ENCODE results near the gene NINL.

- TF ChIP-seq, protein P1, sequence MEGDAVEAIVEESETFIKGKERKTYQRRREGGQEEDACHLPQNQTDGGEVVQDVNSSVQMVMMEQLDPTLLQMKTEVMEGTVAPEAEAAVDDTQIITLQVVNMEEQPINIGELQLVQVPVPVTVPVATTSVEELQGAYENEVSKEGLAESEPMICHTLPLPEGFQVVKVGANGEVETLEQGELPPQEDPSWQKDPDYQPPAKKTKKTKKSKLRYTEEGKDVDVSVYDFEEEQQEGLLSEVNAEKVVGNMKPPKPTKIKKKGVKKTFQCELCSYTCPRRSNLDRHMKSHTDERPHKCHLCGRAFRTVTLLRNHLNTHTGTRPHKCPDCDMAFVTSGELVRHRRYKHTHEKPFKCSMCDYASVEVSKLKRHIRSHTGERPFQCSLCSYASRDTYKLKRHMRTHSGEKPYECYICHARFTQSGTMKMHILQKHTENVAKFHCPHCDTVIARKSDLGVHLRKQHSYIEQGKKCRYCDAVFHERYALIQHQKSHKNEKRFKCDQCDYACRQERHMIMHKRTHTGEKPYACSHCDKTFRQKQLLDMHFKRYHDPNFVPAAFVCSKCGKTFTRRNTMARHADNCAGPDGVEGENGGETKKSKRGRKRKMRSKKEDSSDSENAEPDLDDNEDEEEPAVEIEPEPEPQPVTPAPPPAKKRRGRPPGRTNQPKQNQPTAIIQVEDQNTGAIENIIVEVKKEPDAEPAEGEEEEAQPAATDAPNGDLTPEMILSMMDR (IDR thresholded peaks at IDR 0.05; ENCODE audit: low read depth, low read length, poor library complexity, severe bottlenecking) = no peak
- no peak for TF ChIP-seq EZH2phosphoT487 (IDR thresholded peaks at IDR 0.05; ENCODE audit: borderline replicate concordance, low read length)
These were observed 33.7 kb downstream of the NINL start for GRCh38 chr20:25551413-25552215.

All from DOHH2 (cell line).